GM19438 (cell line): ENCODE results near the gene TFR2.

ENCODE experiments used
- ATAC-seq: cut with Tn5 transposase; IDR thresholded peaks from one replicate; pipeline ENCODE4 v1.9.1; 2021; ENCODE audit warnings: low read depth; ENCODE audit not compliant: unreplicated experiment

Gene TFR2

DNA sequence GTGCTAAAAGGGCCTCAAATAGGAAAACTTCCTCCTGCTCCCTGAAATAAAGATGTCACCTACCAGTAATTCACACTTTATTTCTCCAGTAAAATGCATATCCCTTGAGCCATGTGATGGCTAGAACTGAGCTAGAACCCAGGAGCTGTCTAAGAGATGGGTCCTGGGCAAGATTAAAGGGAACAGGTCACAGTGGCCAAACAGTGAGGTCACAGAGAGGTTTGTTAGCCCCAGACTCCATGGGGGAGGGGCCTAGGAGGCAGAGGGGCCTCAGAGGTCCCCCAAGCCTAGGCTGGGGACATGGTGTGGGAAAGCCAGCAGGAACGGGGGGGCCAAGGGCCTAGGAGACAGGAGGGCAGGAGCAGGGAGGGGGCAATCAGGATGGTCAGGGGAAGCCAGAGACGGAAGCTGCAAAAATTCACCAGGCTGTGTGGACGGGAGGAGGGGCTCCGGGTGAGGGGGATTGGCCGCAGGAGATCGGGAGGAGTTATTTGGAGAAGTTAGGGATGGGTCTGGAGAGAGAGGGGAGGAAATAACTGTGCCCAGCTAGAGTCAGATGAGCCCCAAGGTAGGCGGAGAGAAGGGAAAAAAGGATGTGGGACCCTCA lies 51.9 kb downstream of the TFR2 start:
- ATAC-seq, result no peak

DNA sequence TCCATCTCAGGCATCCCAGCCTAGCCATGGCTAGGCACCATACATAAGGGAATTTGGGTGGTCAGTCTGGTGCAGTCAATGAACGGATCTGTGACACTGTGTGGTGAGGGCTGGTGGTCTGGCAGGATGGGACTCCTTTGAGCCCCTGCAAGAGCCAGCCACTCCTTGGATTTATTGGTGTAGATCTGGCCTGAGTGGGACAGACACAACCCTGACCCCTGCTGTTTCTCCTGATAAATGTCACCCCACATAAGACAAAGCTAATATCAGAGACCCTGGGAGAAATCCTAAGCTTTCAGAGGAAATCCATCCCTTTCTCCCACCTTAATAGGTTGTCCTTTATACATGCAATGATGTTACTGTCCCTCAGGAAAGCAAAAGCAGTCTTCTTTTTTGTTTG lies 52.9 kb downstream of the TFR2 start:
- ATAC-seq, result no peak

DNA sequence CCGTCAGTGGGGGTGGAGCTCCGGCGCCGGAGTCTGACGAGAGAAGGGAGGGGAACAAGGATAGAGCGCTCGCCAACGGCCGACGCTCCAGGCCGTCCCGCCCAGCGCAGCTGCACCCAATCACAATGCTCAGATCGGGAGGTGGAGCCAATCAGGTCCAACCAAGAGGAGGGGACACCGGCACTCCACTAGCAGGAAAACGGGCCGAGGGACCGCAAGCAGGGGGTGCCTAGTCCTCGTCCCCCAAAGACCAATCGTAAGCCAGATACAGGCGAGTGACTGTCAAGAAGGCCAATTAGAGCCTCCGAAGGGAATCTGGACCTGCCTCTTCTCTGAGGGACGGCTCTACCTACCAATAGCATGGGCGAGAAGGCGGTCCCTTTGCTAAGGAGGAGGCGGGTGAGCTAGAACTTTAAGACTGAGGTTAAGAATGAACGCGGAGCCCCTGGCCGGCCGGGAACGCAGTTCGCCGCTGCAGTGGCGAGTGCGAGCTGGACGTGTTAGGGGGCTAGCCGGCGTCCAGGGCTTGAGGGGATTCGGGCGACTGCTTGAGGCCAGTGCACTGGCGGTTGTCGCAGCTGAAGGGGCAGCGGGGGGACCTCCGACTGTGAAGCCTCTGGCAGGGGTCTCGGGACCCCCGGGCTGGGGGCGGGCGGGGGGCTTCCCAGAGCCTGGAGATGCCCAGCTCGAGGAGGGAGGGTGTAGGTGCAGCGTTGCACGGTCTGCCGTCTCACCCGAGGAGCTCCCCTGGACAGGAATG lies 54.9 kb downstream of the TFR2 start, which contains the start of gene FBXO24:
Gene FBXO24 (plus strand): TSS at position 63 of the 760 bp plus-strand sequence. CDS start 298 bp downstream, at position 361.
- ATAC-seq, result peak; percentile 84

DNA sequence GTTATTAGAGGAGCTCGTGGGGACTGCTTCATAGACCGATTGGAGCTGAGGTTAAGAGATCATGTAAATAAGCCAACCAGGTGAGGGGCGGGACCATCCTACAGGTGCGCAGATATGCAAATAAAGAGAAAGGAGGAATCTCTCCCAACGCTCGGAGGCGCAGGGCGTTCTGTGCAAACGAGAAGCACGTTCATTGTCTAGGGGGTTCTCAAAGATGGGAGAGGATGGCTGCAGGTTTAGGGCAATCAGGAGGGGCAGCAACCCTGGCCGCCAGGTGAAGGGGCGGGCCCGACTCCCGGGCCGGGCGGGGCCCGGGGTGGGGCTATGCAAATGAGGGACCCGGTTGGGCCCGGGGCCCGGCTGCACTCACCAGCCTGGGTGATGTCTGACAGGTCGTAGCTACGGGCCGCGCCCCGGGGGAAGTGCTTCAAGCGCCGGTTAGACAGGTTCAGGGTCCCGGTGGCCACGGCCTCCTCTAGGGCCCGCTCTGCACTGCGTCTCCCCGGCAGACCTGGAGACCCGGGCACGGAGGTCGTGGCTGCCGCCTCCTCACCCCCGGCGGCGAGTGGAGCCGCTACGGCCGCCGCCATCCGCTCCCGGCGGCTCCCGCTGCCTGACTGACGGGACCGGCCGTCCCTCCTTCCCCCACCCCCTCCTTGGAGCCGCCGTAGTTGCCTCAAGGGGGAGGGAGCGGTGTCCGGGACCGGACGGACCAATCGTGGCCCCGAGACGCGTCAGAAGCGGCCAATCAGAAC lies 55.7 kb downstream of the TFR2 start, which contains the start of gene LRCH4:
Gene LRCH4 (minus strand): TSS at position 619 of the 755 bp plus-strand sequence. CDS start 29 bp downstream, at position 590.
- no peak for ATAC-seq

DNA sequence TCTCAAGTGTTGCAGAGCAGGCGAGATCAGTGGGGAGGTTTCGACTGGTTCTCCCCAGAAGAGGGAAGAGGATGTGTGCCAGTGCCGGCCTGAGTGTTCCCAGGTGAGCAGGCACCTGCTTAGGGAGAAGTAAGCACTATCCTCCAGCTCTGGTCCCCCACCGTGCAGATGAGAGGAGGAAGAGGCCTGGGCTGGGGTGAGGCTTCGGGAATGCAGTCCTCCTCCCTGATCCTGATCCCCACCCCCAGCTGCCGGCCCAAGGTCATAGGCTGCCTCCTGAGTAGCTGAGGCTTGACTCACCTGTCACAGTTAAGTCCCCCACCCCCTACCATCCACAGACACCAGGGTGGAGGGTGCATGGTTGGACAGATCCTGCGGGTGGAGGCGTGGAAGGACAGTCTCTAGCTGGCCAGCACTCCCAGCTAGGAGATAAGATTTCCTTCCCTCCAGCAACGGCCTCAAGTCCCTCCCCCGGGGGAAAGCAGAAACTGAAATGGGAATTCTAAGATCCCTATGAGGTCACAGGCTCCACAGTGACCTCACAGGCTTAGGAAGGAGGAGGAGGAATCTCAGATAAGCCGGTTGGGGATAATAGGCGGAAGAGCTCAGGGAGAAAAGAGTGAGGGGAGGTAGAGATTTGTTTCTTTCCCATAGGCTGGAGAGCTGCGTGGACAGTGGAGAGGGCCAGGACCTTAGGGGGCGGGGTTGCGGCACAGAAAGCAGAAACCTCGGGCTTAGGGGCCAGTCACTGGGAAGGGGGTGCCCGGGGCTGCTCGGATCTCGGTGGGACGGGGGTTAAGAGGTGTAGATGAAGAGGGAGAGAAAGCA lies 56.5 kb downstream of the TFR2 start:
- ATAC-seq, result no peak

DNA sequence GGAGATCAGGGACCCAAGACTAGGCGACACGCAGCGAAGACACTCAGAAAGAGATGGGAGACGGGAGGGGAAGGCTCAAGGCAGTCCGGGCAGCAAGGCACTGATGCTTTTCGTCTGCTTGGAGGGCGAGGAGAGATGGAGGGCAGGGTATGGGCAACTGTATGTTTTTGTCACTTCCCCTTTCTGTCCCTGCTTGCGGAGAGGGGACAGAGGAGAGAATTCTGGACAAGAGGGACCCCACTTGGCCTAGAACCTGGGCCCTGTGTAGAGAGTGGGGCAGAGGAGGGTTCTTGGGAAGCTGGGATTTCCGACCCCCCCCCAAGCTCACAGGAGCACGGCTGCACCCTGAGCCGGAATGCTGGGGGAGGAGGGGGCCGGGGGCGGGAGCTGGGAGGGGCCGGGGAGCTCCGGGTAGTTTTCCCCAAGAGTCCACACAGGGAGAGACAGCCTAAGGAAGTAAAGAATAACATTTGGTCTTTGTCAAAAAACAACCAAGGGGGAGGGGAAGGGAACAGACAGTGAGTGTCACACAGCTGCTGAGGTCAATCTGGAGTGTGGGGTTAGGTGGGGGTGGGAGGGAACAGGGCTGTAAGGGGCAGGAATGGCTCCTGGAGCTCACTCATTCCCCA lies 57.2 kb downstream of the TFR2 start:
- ATAC-seq, result no peak

DNA sequence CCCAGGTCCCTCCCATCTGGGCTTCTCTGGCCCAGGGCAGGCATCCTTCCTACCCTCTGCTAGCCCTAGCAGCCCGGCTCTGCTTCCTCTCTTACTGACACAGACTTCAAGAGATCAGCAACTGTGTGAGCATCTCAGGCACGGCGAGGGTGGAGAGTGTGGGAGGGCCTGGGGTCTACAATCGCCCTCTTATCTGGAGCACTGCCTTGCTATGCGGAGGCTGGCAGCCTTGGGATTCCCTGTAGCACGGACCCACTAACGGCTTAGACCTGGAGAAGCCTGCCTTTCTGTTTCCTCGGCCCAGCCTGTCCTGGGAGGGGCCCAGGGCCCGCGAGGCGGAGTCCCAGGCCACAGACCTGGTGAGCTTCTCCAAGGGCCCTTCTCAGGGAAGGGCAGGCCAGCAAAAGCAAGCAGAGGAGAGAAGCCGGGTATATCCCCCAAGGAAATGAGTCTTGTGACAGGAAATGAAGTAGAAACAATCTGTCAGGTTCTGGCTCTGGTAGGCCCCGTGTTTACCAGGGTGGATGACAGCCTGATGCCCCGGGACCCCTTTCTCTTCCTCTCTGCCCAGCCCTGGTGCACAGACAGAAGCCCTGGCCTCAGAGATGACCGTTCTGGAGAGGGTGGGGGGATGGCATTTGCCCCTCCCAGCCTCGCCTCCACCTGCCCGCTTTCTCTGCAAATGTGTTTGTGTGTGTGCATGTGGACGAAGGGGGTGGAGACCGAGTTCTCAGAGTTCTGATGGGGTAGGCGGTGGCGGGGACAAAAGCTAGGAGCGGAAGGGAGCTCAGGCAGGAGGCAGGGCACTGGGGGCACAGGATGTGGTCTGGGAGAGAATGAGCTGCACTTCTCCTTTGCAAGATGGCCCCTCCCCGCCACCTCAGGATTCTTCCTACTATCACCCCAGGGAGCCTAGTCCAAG lies 58.0 kb downstream of the TFR2 start:
- no peak for ATAC-seq

DNA sequence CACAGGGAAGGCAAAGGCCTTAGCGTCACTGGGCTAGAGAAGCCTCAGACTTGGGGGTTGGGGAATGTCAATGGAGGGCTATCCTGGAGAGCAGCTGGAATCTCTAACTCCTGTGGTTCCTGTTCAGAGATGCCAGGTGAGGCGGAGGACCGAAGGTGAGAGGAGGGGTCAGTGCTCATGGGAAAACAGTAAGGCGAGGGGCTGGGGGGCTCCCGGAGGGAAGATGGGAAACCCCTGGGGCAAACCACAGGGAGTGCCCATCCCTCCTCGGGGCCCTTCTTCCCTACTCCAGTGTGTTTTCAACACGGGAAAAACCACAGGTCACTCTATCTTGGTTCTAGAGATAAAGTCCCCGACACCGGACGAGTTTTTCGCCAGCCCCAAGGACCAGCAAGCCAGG lies 58.7 kb downstream of the TFR2 start:
- ATAC-seq, result no peak

DNA sequence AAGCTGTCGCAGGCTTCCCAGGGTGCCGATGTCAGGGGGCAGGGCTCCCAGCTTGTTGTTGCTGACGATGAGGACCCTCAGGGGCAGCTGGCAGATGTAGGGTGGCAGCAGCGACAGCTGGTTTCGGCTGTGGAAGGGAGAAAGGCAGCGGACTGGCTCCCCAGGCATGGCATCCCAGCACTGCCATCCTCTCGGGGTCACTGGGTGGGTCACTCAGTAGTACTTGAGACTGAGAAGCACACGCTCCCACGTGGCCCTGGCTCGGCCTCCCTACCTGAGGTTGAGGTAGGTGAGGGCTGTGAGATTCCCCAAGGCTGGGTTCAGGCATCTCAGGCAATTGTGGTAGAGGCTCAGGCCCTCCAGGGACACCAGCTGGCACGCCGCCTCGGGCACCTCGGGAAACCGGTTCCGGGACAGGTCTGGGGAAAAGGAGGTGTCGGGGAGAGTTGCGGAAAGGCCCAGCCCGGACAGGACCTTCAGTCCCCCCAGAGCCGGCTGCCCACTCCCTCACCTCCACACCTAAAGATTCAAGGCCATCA lies 59.2 kb downstream of the TFR2 start:
- ATAC-seq, result no peak

DNA sequence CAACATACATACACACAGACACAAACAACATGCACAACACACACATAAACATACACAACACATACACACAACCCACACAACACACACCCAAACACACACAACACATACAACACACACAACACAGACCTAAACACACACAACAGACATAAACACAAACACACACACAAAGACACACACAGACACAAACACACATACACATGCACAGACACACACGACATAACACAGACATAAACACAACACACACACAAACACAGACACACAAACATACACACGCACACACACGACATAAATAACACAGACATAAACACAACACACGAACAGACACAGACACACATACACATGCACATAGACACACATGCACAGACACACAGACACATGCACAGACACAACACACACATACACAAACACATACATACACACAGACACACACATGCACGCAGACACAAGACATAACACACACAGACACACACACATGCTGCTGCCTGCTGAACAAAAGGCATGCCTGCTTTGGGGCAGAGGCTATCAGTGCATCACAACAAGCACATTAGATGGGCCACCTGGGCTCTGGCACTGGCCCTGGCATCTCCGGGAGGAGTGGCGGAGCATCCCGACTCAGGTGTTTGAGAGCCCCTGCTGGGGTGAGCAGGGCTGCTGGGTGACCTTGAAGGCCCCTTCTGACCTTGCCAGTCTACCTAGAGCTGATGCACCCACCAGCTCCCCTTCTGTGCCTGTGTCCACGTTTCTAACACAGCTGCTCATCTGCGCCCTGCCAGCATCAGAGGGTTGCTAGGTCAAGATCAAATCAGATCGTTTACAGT lies 60.7 kb downstream of the TFR2 start:
- no peak for ATAC-seq

DNA sequence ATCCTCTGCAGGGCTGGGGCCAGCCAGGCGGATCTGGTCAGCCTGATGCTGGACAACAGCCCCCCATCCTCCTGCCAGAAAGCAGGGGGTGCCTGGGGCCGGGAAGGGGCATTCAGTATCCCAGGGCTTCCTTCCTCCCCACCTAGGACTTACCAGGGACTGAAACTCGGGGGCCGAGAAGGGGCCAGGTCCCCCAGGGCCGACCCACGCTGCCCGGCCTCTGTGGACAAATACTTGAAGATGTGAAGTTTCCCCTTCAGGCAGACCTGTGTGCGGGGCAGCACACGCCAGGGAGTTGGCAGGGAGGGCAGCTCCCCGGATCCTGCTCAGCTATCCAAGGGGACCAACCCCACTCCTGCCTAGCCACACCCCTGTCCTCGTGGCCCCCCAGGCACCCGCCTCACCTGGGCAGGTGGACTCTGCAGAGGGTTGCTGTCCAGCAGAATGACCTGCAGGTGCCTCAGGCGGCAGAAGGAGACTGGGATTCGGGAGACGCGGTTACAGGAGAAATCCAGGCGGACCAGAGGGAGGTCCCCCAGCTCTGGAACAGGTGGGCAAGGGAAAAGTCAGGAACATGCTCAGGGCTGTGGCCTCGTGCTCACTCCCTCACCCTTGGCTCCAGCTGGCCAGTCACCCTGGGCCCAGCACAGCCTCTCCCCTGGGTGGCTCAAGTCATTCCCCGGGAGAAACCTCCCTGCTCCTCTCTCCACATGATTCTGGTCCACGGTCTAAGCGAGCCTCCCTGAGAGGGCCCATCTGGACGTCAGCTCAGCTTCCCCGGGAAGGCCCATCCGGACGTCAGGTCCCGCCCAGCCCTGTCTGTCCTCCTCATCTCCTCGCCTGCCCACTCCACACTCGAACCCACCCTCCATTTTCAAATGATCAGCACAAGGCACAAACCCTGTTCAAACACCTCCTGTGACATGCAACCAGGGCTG lies 62.8 kb downstream of the TFR2 start:
- no peak for ATAC-seq

DNA sequence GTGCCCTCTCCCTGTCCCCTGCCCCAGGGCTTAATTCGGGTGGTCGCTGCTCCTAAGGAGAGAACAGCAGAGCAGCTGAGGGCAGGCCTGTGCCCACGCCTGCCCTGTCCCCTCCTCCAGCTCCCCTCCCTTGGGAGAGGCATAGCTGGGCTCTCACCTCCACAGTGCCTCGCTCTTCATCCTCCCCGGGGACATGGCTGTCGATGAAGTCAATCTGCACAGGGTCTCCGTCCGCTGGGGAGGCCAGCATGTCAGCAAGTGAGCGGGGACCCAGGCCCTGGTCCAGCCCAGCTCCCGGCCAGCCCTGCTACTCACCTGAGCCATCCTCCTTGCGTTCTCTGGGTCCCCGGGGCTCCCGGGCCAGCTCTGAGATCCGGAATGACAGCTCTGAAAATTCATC lies 63.8 kb downstream of the TFR2 start:
- ATAC-seq, result no peak

DNA sequence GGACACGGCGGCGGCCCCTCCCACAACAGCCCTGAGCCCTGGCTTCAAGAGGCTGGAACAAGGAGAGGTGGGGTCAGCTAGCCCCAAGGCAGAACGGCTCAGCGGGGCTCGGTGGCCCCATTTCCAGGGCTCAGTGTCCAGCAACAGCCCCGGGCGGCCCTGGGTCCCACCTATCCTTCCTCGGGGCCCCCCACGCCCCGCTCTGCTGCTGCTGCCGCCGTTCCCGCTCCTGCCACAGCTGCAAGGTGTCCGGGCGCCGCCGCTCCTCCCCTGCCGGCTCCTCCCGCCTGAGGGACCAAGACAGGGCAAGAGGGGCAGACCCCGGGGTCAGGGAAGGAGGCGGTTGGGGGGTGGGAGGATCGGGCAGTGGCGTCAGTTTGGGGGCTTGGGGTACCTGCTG lies 64.2 kb downstream of the TFR2 start:
- no peak for ATAC-seq

DNA sequence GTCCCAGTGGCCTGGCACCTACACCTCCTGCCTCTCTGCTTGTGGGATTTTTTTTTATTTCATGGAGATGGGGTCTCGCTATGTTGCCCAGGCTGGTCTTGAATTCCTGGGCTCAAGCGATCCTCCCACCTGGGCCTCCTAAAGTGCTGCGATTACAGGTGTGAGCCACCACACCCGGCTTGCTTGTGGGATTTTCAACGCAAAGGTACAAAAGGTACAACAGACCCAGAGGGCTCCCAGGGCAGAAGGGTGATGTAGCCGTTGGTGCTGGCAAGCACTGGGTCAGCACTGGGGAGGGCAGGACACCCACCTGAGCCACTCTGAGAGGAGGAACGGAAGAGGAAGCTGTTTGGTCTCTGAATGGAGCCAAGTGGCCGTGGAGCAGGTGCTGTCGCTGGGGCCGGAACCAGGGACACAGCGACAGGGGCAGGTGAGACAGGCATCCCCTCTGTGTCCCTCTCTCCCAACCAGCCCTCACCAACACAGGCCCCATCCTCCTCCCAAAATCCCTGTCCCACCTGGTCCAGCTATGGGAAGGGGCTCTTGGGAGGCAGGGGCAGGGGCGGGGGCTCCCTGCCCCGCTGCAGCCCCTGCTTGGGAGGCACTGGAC lies 64.9 kb downstream of the TFR2 start:
- ATAC-seq, result no peak

DNA sequence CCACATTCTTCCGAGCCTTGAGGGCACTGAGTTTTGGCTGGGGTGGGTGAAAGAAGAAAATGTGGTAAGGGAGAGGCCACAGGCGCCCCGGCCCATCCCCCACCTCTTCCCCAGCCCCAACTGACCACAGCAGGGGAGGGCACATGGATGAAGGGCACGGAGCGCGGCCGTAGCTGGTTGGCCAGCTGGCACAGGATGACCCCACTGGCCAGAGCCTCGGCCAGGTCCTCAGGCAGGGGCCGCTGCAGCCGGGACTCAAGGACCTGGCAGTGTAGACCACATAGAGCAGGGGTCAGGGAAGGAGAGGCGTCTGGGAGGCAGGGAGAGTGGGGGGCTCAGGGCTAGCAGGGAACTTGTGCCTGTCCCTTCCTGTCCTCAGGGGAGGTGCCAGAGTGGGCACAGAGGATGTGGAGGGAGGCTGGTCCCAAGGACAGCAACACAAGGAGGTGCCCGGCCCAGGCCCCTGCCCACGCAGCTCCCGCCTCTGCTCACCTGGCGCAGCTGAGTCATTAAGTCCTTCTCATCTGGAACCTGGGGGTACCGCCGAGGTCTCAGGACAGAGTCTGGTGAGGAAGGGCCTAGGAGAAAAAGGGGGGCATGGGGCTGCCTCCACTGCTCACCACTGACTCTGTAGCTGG lies 65.5 kb downstream of the TFR2 start:
- ATAC-seq, result no peak

DNA sequence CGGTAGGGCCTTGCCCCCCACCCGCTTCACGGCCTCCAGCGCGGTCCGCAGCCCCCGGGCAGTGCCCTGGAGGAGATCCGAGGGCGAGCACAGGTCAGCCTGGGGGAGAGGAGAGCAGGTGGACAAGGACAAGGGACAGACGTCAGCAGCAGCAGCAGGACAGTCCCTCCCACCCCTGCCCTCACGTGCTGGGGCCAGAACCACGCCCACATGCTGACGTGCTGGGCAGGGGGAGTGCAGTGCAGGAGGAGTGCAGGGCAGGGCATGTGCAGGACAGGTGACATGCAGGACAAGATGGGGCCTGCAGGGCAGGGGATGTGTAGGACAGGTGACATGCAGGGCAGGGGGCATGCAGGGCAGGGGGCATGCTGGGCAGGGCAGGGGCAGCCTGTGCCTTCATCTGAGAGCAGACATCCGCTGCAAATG lies 66.1 kb downstream of the TFR2 start:
- no peak for ATAC-seq
